Psoas muscle (tissue), 8 donors: ENCODE measurements around the gene COL13A1. TPM values are rescaled to one million over a fixed set of nuclear protein-coding genes. Genes with fewer than 3 reads are reported as not detected.

Source experiments
- ATAC-seq, 4 donors: fragments of 200-7000 bp; cut with Tn5 transposase; one replicate each; pipeline ENCODE4 v1.9.1; 2020; ENCODE audit warnings: moderate library complexity in 3 of 4, mild to moderate bottlenecking in 2 of 4
- DNase-seq, 2 donors: peaks; one replicate each; pipeline ENCODE4 v3.0.0-alpha.2; 2020
- H3K27ac ChIP-seq: fragments of 200-600 bp; one replicate; pipeline ENCODE4 v1.8.0; 2022
- H3K27me3 ChIP-seq, 3 donors: fragments of 200-600 bp in 1 of 3; one replicate each; pipeline versions ENCODE4 v1.6.1 to v1.8.0; 2013 to 2022; ENCODE audit warnings: low read length in 2 of 3, mild to moderate bottlenecking in 2 of 3, moderate library complexity in 1 of 3; ENCODE audit not compliant: insufficient read depth in 3 of 3
- H3K36me3 ChIP-seq, 2 donors: fragments of 200-600 bp in 1 of 2; one replicate each; pipeline versions ENCODE4 v1.6.1 to v1.8.0; 2013 to 2022; ENCODE audit warnings: low read depth in 1 of 2, mild to moderate bottlenecking in 1 of 2, moderate library complexity in 1 of 2; ENCODE audit not compliant: insufficient read depth in 1 of 2
- H3K4me1 ChIP-seq: fragments of 200-600 bp; one replicate; pipeline ENCODE4 v1.8.0; 2022
- H3K4me3 ChIP-seq: fragments of 200-600 bp; one replicate; pipeline ENCODE4 v1.8.0; 2022; ENCODE audit warnings: mild to moderate bottlenecking
- H3K9me3 ChIP-seq: fragments of 200-600 bp; one replicate; pipeline ENCODE4 v1.8.0; 2022
- CTCF ChIP-seq: fragments of 200-600 bp; IDR thresholded peaks from one replicate; pipeline ENCODE4 v1.8.0; 2022; ENCODE audit warnings: antibody characterized with exemption
- WGBS, 3 donors: extraction: QIAGEN DNeasy Blood & Tissue Kit; methylation state at CpG; one replicate each; pipeline versions ENCODE4 v1.1.6 to v1.1.7; 2013; 5-methylcytosine and 5-hydroxymethylcytosine counted together
- intact Hi-C, 2 donors: fragments of 100-400 bp; cut with DNase I; formaldehyde crosslinking; loops; one replicate each; pipeline versions ENCODE4 v1.11.0 to v1.14.2; 2022
- polyA plus RNA-seq, 3 donors: library from polyadenylated mRNA; stranded (reverse); fragments of 200-250 nt; gene quantifications; one replicate each; pipeline ENCODE4 v1.2.3, GENCODE V29; 2013
- total RNA-seq, 4 donors: library from RNA; stranded (reverse); fragmentation: NEBNext Ultra II Directional in 2 of 4; extraction: Animal tissue kit (Norgen Biotek cat#: 25700) in 2 of 4; gene quantifications; one replicate each; pipeline versions ENCODE4 v1.2.1 to v1.2.4, GENCODE V29; 2021 to 2023
- donor health status: healthy with polysubstance abuse.
- donor health status: DM: no; HTN: no; CAD: no; lungs with moderate emphysema.
- donor health status: Bipolar disorder and iron deficiency.
- donor health status: healthy.
- donor health status: DM: yes; HTN: yes; CAD: no.
- donor health status: DM: no; HTN: no; CAD: no.
- donor health status: DM: no; HTN: no; CAD: no.
- donor health status: DM: yes; HTN: yes; CAD: no.

COL13A1 gene
- total and polyA plus RNA-seq, 7 donors = 0.35 to 10.7 (median 2.6) TPM

GRCh38 chr10:69870591-69870990, 68.9 kb downstream of the COL13A1 start:
- H3K4me3 ChIP-seq = no peak overlapping the region
- no peak for TF ChIP-seq CTCF
- H3K27ac ChIP-seq = no peak overlapping the region

GRCh38 chr10:69871074-69871473, 69.4 kb downstream of the COL13A1 start:
- H3K27ac ChIP-seq = no peak overlapping the region
- peak in 1 of 2 donors; percentile 6 for DNase-seq

More at GRCh38 chr10:69870591-69870990, 68.9 kb downstream of the COL13A1 start:
- peak in 1 of 2 donors; percentile 2 for DNase-seq
- H3K9me3 ChIP-seq = no peaks in the 10 kb centered on the region
- intact Hi-C loops = no loop called here
- WGBS, 3 donors = 88 to 90% (median 89%) methylated on average over 7 of the region's 7 CpGs
- no peaks in the 10 kb centered on the region for H3K36me3 ChIP-seq
- no peaks in the 10 kb centered on the region for H3K27me3 ChIP-seq
- no peaks in the 10 kb centered on the region for H3K4me1 ChIP-seq
- no peak for ATAC-seq

GRCh38 chr10:69872323-69872722, 70.6 kb downstream of the COL13A1 start:
- ATAC-seq = no peak
- Histone ChIP-seq H3K4me1 (no peaks in the 10 kb centered on the region), H3K36me3 (no peaks in the 10 kb centered on the region), H3K27me3 (no peaks in the 10 kb centered on the region), H3K27ac (no peak overlapping the region), H3K9me3 (no peaks in the 10 kb centered on the region), H3K4me3 (no peak overlapping the region)
- intact Hi-C loops = no loop called here
- DNase-seq = peak in 1 of 2 donors; percentile 3
- TF ChIP-seq CTCF = no peak
- WGBS, 3 donors = 63 to 89% (median 84%) methylated on average over 2 of the region's 2 CpGs

More at GRCh38 chr10:69871074-69871473, 69.4 kb downstream of the COL13A1 start:
- no peaks in the 10 kb centered on the region for H3K36me3 ChIP-seq
- H3K9me3 ChIP-seq = no peaks in the 10 kb centered on the region
- no peak for ATAC-seq
- TF ChIP-seq CTCF = no peak
- no peaks in the 10 kb centered on the region for H3K27me3 ChIP-seq
- intact Hi-C loops = no loop called here
- H3K4me1 ChIP-seq = no peaks in the 10 kb centered on the region
- no peak overlapping the region for H3K4me3 ChIP-seq
- 92 to 94% (median 93%) methylated on average over 9 of the region's 9 CpGs for WGBS, 3 donors

- Histone ChIP-seq H3K27me3 (no peaks in the 10 kb centered on the region), H3K36me3 (no peaks in the 10 kb centered on the region), H3K4me3 (no peak overlapping the region), H3K4me1 (no peaks in the 10 kb centered on the region), H3K9me3 (no peaks in the 10 kb centered on the region), H3K27ac (no peak overlapping the region)
- DNase-seq = no peak
- ATAC-seq = no peak
- 84 to 93% (median 92%) methylated on average over 4 of the region's 4 CpGs for WGBS, 3 donors
- TF ChIP-seq CTCF = no peak
- intact Hi-C loops = no loop called here
These were observed 71.5 kb downstream of the COL13A1 start for GRCh38 chr10:69873135-69873639.

GRCh38 chr10:69874449-69874848, 72.7 kb downstream of the COL13A1 start:
- ATAC-seq = peak in 1 of 4 donors; percentile 51
- Histone ChIP-seq H3K4me1 (no peaks in the 10 kb centered on the region), H3K36me3 (no peaks in the 10 kb centered on the region)

More at GRCh38 chr10:69874449-69874848, 72.7 kb downstream of the COL13A1 start:
- peak in 1 of 2 donors; percentile 12 for DNase-seq
- H3K27me3 ChIP-seq = no peaks in the 10 kb centered on the region
- H3K27ac ChIP-seq = no peak overlapping the region
- intact Hi-C loops = no loop called here
- no peak for TF ChIP-seq CTCF
- H3K9me3 ChIP-seq = no peaks in the 10 kb centered on the region
- no peak overlapping the region for H3K4me3 ChIP-seq
- 65 to 74% (median 69%) methylated on average over 6 of the region's 6 CpGs for WGBS, 3 donors
